ENCODE data around the gene UBE3D.

UBE3D gene

GRCh38 chr6:82910820-82911219 is 154.8 kb downstream of the UBE3D start:
- Histone ChIP-seq H3K4me3 (ENCODE audit: low read depth, low read length) (no peak overlapping the region), H3K4me1 (ENCODE audit: control insufficient read depth, insufficient read depth, low read length) (no peaks in the 10 kb centered on the region), H3K36me3 (ENCODE audit: control insufficient read depth, insufficient read depth, low read length) (0 out of 2 replicates have a peak, but pooled peaks cover 2% of the 10 kb centered on the region), H3K9ac (ENCODE audit: low read length) (no peak overlapping the region), H3K9me3 (ENCODE audit: control insufficient read depth, insufficient read depth, low read depth, low read length) (no peaks in the 10 kb centered on the region), H3K27me3 (ENCODE audit: control insufficient read depth, insufficient read depth, low read length) (no peaks in the 10 kb centered on the region), H3K27ac (ENCODE audit: low read depth, low read length) (no peak overlapping the region)

GRCh38 chr6:82910395-82910794 is 155.2 kb downstream of the UBE3D start:
- H3K27ac ChIP-seq (ENCODE audit: low read depth, low read length), result no peak overlapping the region
- no peak overlapping the region for H3K4me3 ChIP-seq (ENCODE audit: low read depth, low read length)
- no peaks in the 10 kb centered on the region for H3K4me1 ChIP-seq (ENCODE audit: control insufficient read depth, insufficient read depth, low read length)
- H3K9me3 ChIP-seq (ENCODE audit: control insufficient read depth, insufficient read depth, low read depth, low read length), result no peaks in the 10 kb centered on the region
- no peaks in the 10 kb centered on the region for H3K27me3 ChIP-seq (ENCODE audit: control insufficient read depth, insufficient read depth, low read length)
- H3K36me3 ChIP-seq (ENCODE audit: control insufficient read depth, insufficient read depth, low read length), result 0 out of 2 replicates have a peak, but pooled peaks cover 2% of the 10 kb centered on the region
- no peak overlapping the region for H3K9ac ChIP-seq (ENCODE audit: low read length)

GRCh38 chr6:82909551-82909950 is 156.1 kb downstream of the UBE3D start:
- no peak overlapping the region for H3K9ac ChIP-seq (ENCODE audit: low read length)
- H3K27ac ChIP-seq (ENCODE audit: low read depth, low read length), result no peak overlapping the region
- H3K27me3 ChIP-seq (ENCODE audit: control insufficient read depth, insufficient read depth, low read length), result no peaks in the 10 kb centered on the region
- no peaks in the 10 kb centered on the region for H3K4me1 ChIP-seq (ENCODE audit: control insufficient read depth, insufficient read depth, low read length)
- no peaks in the 10 kb centered on the region for H3K9me3 ChIP-seq (ENCODE audit: control insufficient read depth, insufficient read depth, low read depth, low read length)
- no peak overlapping the region for H3K4me3 ChIP-seq (ENCODE audit: low read depth, low read length)
- H3K36me3 ChIP-seq (ENCODE audit: control insufficient read depth, insufficient read depth, low read length), result 0 out of 2 replicates have a peak, but pooled peaks cover 2% of the 10 kb centered on the region

GRCh38 chr6:82908661-82909060 is 157.0 kb downstream of the UBE3D start:
- Histone ChIP-seq H3K4me1 (ENCODE audit: control insufficient read depth, insufficient read depth, low read length) (no peaks in the 10 kb centered on the region), H3K27me3 (ENCODE audit: control insufficient read depth, insufficient read depth, low read length) (no peaks in the 10 kb centered on the region), H3K4me3 (ENCODE audit: low read depth, low read length) (no peak overlapping the region), H3K9me3 (ENCODE audit: control insufficient read depth, insufficient read depth, low read depth, low read length) (no peaks in the 10 kb centered on the region), H3K36me3 (ENCODE audit: control insufficient read depth, insufficient read depth, low read length) (no peaks in the 10 kb centered on the region), H3K27ac (ENCODE audit: low read depth, low read length) (no peak overlapping the region), H3K9ac (ENCODE audit: low read length) (no peak overlapping the region)

- H3K4me3 ChIP-seq (ENCODE audit: low read depth, low read length), result no peak overlapping the region
- no peaks in the 10 kb centered on the region for H3K4me1 ChIP-seq (ENCODE audit: control insufficient read depth, insufficient read depth, low read length)
- no peak overlapping the region for H3K9ac ChIP-seq (ENCODE audit: low read length)
- H3K9me3 ChIP-seq (ENCODE audit: control insufficient read depth, insufficient read depth, low read depth, low read length), result no peaks in the 10 kb centered on the region
- no peak overlapping the region for H3K27ac ChIP-seq (ENCODE audit: low read depth, low read length)
- no peaks in the 10 kb centered on the region for H3K36me3 ChIP-seq (ENCODE audit: control insufficient read depth, insufficient read depth, low read length)
- no peaks in the 10 kb centered on the region for H3K27me3 ChIP-seq (ENCODE audit: control insufficient read depth, insufficient read depth, low read length)
Observed at GRCh38 chr6:82906951-82907350, 158.7 kb downstream of the UBE3D start.

- Histone ChIP-seq H3K9ac (ENCODE audit: low read length) (no peak overlapping the region), H3K9me3 (ENCODE audit: control insufficient read depth, insufficient read depth, low read depth, low read length) (no peaks in the 10 kb centered on the region), H3K36me3 (ENCODE audit: control insufficient read depth, insufficient read depth, low read length) (no peaks in the 10 kb centered on the region), H3K4me3 (ENCODE audit: low read depth, low read length) (no peak overlapping the region), H3K27ac (ENCODE audit: low read depth, low read length) (no peak overlapping the region), H3K4me1 (ENCODE audit: control insufficient read depth, insufficient read depth, low read length) (no peaks in the 10 kb centered on the region), H3K27me3 (ENCODE audit: control insufficient read depth, insufficient read depth, low read length) (no peaks in the 10 kb centered on the region)
Observed at GRCh38 chr6:82906489-82906888, 159.2 kb downstream of the UBE3D start.

- H3K9me3 ChIP-seq (ENCODE audit: control insufficient read depth, insufficient read depth, low read depth, low read length), result no peaks in the 10 kb centered on the region
Observed at GRCh38 chr6:82904860-82905259, 160.8 kb downstream of the UBE3D start.

GRCh38 chr6:82904257-82904656 is 161.4 kb downstream of the UBE3D start:
- Histone ChIP-seq H3K4me3 (ENCODE audit: low read depth, low read length) (no peak overlapping the region), H3K9me3 (ENCODE audit: control insufficient read depth, insufficient read depth, low read depth, low read length) (no peaks in the 10 kb centered on the region), H3K4me1 (ENCODE audit: control insufficient read depth, insufficient read depth, low read length) (no peaks in the 10 kb centered on the region), H3K9ac (ENCODE audit: low read length) (no peak overlapping the region), H3K36me3 (ENCODE audit: control insufficient read depth, insufficient read depth, low read length) (no peaks in the 10 kb centered on the region), H3K27me3 (ENCODE audit: control insufficient read depth, insufficient read depth, low read length) (no peaks in the 10 kb centered on the region), H3K27ac (ENCODE audit: low read depth, low read length) (no peak overlapping the region)

More at GRCh38 chr6:82904860-82905259, 160.8 kb downstream of the UBE3D start:
- Histone ChIP-seq H3K36me3 (ENCODE audit: control insufficient read depth, insufficient read depth, low read length) (no peaks in the 10 kb centered on the region), H3K27ac (ENCODE audit: low read depth, low read length) (no peak overlapping the region), H3K27me3 (ENCODE audit: control insufficient read depth, insufficient read depth, low read length) (no peaks in the 10 kb centered on the region), H3K4me3 (ENCODE audit: low read depth, low read length) (no peak overlapping the region), H3K9ac (ENCODE audit: low read length) (no peak overlapping the region), H3K4me1 (ENCODE audit: control insufficient read depth, insufficient read depth, low read length) (no peaks in the 10 kb centered on the region)

- no peaks in the 10 kb centered on the region for H3K9me3 ChIP-seq (ENCODE audit: control insufficient read depth, insufficient read depth, low read depth, low read length)
- no peaks in the 10 kb centered on the region for H3K4me1 ChIP-seq (ENCODE audit: control insufficient read depth, insufficient read depth, low read length)
- no peak overlapping the region for H3K27ac ChIP-seq (ENCODE audit: low read depth, low read length)
- no peak overlapping the region for H3K4me3 ChIP-seq (ENCODE audit: low read depth, low read length)
- H3K9ac ChIP-seq (ENCODE audit: low read length), result no peak overlapping the region
- H3K27me3 ChIP-seq (ENCODE audit: control insufficient read depth, insufficient read depth, low read length), result no peaks in the 10 kb centered on the region
- no peaks in the 10 kb centered on the region for H3K36me3 ChIP-seq (ENCODE audit: control insufficient read depth, insufficient read depth, low read length)
Observed at GRCh38 chr6:82902290-82902689, 163.4 kb downstream of the UBE3D start.

- Histone ChIP-seq H3K36me3 (ENCODE audit: control insufficient read depth, insufficient read depth, low read length) (no peaks in the 10 kb centered on the region), H3K9ac (ENCODE audit: low read length) (no peak overlapping the region), H3K9me3 (ENCODE audit: control insufficient read depth, insufficient read depth, low read depth, low read length) (no peaks in the 10 kb centered on the region), H3K27me3 (ENCODE audit: control insufficient read depth, insufficient read depth, low read length) (no peaks in the 10 kb centered on the region), H3K27ac (ENCODE audit: low read depth, low read length) (no peak overlapping the region), H3K4me3 (ENCODE audit: low read depth, low read length) (no peak overlapping the region), H3K4me1 (ENCODE audit: control insufficient read depth, insufficient read depth, low read length) (peaks cover 8% of the 10 kb centered on the region)
Observed at GRCh38 chr6:82894653-82895259, 170.9 kb downstream of the UBE3D start.

GRCh38 chr6:82893889-82894652 is 171.6 kb downstream of the UBE3D start:
- no peaks in the 10 kb centered on the region for H3K9me3 ChIP-seq (ENCODE audit: control insufficient read depth, insufficient read depth, low read depth, low read length)
- H3K27me3 ChIP-seq (ENCODE audit: control insufficient read depth, insufficient read depth, low read length), result no peaks in the 10 kb centered on the region
- no peaks in the 10 kb centered on the region for H3K36me3 ChIP-seq (ENCODE audit: control insufficient read depth, insufficient read depth, low read length)
- H3K9ac ChIP-seq (ENCODE audit: low read length), result no peak overlapping the region
- H3K4me3 ChIP-seq (ENCODE audit: low read depth, low read length), result no peak overlapping the region
- peaks cover 8% of the 10 kb centered on the region for H3K4me1 ChIP-seq (ENCODE audit: control insufficient read depth, insufficient read depth, low read length)
- H3K27ac ChIP-seq (ENCODE audit: low read depth, low read length), result no peak overlapping the region

All from HUES6 (cell line).